Neural crest cell (in vitro differentiated cells): ENCODE measurements around the gene EGFL7. TPM values are rescaled to one million over a fixed set of nuclear protein-coding genes. Genes with fewer than 3 reads are reported as not detected.

Experiments used
- DNase-seq: peaks from one replicate; pipeline ENCODE4 v3.0.0; 2021; ENCODE audit warnings: low read depth, mixed read lengths, low spot score
- H3K27ac Mint-ChIP-seq: one replicate; pipeline ENCODE4 v1.8.0; 2021; ENCODE audit warnings: mild to moderate bottlenecking, mixed read lengths; ENCODE audit not compliant: unreplicated experiment
- H3K27me3 Mint-ChIP-seq: 2 replicates; pipeline ENCODE4 v1.8.0; 2021; ENCODE audit warnings: low read depth, mild to moderate bottlenecking, mixed read lengths
- H3K36me3 Mint-ChIP-seq: 2 replicates; pipeline ENCODE4 v1.8.0; 2021; ENCODE audit warnings: low read depth, mild to moderate bottlenecking, mixed read lengths
- H3K4me1 Mint-ChIP-seq: 2 replicates; pipeline ENCODE4 v1.8.0; 2021; ENCODE audit warnings: mixed read lengths
- H3K4me3 Mint-ChIP-seq: one replicate; pipeline ENCODE4 v1.8.0; 2021; ENCODE audit warnings: mild to moderate bottlenecking, mixed read lengths
- H3K9me3 Mint-ChIP-seq: 2 replicates; pipeline ENCODE4 v1.8.0; 2021; ENCODE audit warnings: mixed read lengths
- total RNA-seq: library from RNA; stranded (reverse); gene quantifications from 2 replicates; pipeline ENCODE4 v1.2.1, GENCODE V29; 2021
- TF ChIP-seq, protein P1 (sequence below): fragments of 200-600 bp; sonication (generic); conservative IDR thresholded peaks from 2 replicates; pipeline ENCODE4 v1.5.0; 2021; ENCODE audit warnings: antibody characterized with exemption, mild to moderate bottlenecking

The EGFL7 gene
- total RNA-seq, 1 donor from 2014 or later, result 14.1 TPM

DNA sequence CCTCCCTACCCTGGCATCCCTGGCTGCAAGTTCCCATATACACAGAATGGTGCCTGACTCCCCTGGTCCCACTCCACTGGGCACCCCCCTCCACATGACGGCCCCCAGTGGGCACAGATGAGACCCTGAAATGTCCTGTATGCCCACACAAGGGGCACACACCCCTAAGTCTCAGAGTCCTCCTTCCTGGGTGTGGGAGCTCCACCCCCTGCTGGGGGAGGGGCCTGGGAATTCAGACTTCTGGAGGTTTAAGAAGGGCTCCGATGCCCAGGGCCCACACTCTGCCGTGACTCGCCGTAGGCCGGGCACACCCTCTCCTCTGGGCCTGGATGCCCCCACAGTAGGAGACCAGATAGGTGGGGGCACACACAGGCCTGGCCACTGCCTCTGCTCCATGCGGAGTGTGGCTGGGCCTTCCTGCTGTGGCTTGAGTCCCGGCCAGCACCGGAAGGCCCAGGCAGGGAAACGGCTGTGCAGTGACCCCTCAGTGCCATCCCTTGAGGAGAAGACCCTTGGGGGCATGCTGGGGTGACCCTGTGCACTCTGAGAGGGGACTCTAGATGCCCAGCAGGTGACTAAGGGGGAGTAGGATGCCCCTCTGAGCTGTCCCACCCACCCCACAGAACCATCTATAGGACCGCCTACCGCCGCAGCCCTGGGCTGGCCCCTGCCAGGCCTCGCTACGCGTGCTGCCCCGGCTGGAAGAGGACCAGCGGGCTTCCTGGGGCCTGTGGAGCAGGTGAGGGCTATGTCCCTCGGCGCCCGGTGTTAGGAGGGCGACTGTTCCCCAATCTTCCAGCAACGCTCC lies 6.5 kb downstream of the EGFL7 start:
- Mint-ChIP-seq H3K36me3 (no peaks in the 10 kb centered on the region), H3K9me3 (no peaks in the 10 kb centered on the region)
- TF ChIP-seq, protein P1, sequence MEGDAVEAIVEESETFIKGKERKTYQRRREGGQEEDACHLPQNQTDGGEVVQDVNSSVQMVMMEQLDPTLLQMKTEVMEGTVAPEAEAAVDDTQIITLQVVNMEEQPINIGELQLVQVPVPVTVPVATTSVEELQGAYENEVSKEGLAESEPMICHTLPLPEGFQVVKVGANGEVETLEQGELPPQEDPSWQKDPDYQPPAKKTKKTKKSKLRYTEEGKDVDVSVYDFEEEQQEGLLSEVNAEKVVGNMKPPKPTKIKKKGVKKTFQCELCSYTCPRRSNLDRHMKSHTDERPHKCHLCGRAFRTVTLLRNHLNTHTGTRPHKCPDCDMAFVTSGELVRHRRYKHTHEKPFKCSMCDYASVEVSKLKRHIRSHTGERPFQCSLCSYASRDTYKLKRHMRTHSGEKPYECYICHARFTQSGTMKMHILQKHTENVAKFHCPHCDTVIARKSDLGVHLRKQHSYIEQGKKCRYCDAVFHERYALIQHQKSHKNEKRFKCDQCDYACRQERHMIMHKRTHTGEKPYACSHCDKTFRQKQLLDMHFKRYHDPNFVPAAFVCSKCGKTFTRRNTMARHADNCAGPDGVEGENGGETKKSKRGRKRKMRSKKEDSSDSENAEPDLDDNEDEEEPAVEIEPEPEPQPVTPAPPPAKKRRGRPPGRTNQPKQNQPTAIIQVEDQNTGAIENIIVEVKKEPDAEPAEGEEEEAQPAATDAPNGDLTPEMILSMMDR, result no peak

DNA sequence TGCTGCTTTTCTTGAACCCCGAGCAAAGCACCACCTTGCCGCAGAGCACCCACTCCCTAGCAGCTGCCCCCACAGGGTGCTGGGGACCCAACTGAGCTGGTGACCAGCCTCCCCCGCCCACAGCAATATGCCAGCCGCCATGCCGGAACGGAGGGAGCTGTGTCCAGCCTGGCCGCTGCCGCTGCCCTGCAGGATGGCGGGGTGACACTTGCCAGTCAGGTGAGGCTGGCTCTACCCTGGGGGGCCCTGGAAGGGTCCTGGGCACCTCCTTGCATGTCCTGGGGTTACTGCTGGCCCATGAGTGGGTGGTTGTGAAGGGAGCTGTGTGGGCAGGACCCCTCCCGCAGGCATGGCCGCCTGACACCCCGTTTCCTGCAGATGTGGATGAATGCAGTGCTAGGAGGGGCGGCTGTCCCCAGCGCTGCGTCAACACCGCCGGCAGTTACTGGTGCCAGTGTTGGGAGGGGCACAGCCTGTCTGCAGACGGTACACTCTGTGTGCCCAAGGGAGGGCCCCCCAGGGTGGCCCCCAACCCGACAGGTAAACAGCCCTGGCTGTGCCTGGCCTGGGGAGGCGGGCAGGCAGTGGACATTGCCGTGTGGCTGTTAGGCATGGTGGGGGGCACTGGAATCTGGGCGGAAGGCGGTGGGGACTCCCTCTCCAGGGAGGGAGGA lies 7.2 kb downstream of the EGFL7 start:
- peak overlapping the region; percentile 41 for H3K4me3 Mint-ChIP-seq
- H3K36me3 Mint-ChIP-seq, result no peaks in the 10 kb centered on the region
- no peak for DNase-seq
- peaks cover 4% of the 10 kb centered on the region for H3K27me3 Mint-ChIP-seq
- no peaks in the 10 kb centered on the region for H3K4me1 Mint-ChIP-seq
- TF ChIP-seq, protein P1, result no peak
- H3K27ac Mint-ChIP-seq, result no peak overlapping the region
- H3K9me3 Mint-ChIP-seq, result no peaks in the 10 kb centered on the region

More for the DNA sequence above, 6.5 kb downstream of the EGFL7 start:
- Mint-ChIP-seq H3K27ac (no peak overlapping the region), H3K4me1 (no peaks in the 10 kb centered on the region), H3K4me3 (peak overlapping the region; percentile 72), H3K27me3 (peaks cover 4% of the 10 kb centered on the region)
- DNase-seq, result no peak

DNA sequence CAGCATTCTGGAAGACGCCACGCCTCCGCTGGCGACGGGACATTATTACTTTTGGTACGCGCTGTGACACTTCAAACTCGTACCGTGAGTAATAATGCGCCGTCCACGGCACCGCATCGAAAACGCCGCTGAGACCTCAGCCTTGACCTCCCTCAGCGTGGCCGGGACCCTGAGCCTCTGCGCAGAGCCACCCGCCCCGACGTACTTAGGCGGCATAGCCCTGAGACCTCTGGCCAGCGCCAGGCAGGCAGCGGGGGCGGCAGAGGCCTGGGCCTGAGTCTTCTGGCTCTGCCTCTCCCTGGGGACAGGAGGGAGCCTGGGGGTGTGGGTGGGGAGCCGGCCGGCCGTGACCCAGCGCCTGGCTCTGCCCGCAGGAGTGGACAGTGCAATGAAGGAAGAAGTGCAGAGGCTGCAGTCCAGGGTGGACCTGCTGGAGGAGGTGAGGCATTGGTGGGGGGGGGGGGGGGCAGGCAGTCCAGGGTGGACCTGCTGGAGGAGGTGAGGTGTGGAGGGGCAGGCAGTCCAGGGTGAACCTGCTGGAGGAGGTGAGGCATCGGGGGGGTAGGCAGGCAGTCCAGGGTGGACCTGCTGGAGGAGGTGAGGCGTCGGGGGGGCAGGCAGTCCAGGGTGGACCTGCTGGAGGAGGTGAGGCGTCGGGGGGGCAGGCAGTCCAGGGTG lies 8.0 kb downstream of the EGFL7 start:
- H3K36me3 Mint-ChIP-seq, result no peaks in the 10 kb centered on the region
- H3K9me3 Mint-ChIP-seq, result no peaks in the 10 kb centered on the region
- no peaks in the 10 kb centered on the region for H3K4me1 Mint-ChIP-seq
- H3K4me3 Mint-ChIP-seq, result peak overlapping the region; percentile 41
- TF ChIP-seq, protein P1, result no peak
- no peak overlapping the region for H3K27ac Mint-ChIP-seq
- DNase-seq, result no peak
- peaks cover 2% of the 10 kb centered on the region for H3K27me3 Mint-ChIP-seq

- H3K27ac Mint-ChIP-seq, result no peak overlapping the region
- TF ChIP-seq, protein P1, result no peak
- no peaks in the 10 kb centered on the region for H3K36me3 Mint-ChIP-seq
- H3K27me3 Mint-ChIP-seq, result peaks cover 2% of the 10 kb centered on the region
- H3K4me1 Mint-ChIP-seq, result no peaks in the 10 kb centered on the region
- no peak for DNase-seq
- no peaks in the 10 kb centered on the region for H3K9me3 Mint-ChIP-seq
- H3K4me3 Mint-ChIP-seq, result no peak overlapping the region
Measured at GRCh38 chr9:136671254-136671614, 8.5 kb downstream of the EGFL7 start.

DNA sequence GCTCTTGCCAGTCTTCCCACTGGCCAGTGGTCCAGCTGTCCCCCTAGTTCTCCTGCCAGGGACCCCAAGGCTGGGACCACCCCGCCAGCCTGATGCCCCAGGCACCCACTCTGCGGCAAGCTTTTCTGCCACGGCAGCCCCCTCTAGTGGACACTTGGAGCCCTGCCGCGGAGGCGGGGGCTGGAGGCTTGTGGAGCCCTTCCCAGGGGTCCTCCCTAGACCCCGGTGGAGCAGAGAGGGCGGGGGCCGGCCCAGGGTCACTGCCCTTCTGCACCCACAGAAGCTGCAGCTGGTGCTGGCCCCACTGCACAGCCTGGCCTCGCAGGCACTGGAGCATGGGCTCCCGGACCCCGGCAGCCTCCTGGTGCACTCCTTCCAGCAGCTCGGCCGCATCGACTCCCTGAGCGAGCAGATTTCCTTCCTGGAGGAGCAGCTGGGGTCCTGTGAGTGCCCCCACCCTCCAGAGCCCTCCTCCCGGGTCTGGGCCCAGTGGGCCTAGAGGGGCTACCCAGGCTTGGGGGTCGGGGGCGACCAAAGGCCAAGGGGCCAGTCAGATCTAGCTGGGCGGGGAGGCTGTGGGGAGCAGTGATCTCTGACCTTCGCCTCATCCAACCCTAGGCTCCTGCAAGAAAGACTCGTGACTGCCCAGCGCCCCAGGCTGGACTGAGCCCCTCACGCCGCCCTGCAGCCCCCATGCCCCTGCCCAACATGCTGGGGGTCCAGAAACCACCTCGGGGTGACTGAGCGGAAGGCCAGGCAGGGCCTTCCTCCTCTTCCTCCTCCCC lies 9.1 kb downstream of the EGFL7 start:
- no peaks in the 10 kb centered on the region for H3K9me3 Mint-ChIP-seq
- H3K27me3 Mint-ChIP-seq, result no peaks in the 10 kb centered on the region
- H3K4me3 Mint-ChIP-seq, result no peak overlapping the region
- no peak overlapping the region for H3K27ac Mint-ChIP-seq
- H3K4me1 Mint-ChIP-seq, result no peaks in the 10 kb centered on the region
- H3K36me3 Mint-ChIP-seq, result no peaks in the 10 kb centered on the region
- TF ChIP-seq, protein P1, result peak; percentile 81
- peak; percentile 81 for DNase-seq
